OCI-LY3 (cell line): ENCODE measurements around the gene ATP4B.

Experiments
- EZH2phosphoT487 ChIP-seq: fragments of 200-600 bp; shearing (Covaris generic); IDR thresholded peaks from 2 replicates; pipeline ENCODE4 v1.6.1; 2018; ENCODE audit warnings: antibody characterized with exemption, mixed run types, low read depth
- TF ChIP-seq, protein P1 (sequence below): fragments of 200-600, 300-600 bp; sonication (generic); IDR thresholded peaks from 2 replicates; pipeline ENCODE4 v1.5.1; 2014; ENCODE audit warnings: antibody characterized with exemption, low read length, low read depth

DNA sequence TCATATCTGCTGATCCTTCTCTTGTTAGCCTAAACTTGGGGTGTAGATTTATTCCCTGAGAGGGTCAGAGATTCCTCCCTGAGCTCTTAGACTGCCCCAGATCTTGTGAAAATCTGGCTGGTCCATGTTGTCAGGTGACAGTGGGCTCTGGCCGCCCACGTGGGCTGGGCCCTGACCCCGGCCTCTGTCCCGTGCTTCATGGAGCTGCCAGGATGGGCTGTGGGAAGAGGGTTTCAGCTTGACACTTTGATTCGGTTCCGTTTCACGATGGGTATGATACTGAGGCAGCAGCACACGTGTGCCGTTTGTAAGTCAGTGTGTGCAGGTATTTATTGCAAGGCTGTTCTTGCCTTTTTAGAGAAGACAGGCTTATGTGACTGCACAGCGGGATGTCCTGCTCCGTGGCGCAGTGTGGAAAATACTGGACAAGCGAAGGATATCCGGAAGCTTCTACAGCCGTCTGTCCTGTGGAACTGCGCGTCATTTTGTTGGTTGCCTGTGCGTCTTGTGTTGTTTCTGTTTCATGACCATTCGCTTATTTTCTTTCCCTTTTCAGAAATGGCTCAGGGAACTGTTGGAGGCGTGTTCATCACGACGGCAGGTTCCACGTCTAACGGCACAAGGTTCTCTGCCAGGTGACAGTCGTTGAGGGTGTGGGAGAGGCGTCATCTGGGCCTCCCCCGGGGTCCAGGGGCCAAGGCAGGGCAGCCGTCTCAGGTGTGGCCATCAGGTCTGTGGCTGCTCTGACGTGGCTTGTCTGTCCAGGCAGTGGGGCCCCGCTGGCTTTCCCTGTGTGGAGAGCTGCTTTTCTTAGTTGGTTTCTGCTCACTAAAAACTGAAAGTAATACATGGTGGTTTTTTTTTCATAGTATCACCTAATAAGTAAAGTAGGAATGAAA is 20.5 kb downstream of the ATP4B start:
- no peak for TF ChIP-seq EZH2phosphoT487
- TF ChIP-seq, protein P1, sequence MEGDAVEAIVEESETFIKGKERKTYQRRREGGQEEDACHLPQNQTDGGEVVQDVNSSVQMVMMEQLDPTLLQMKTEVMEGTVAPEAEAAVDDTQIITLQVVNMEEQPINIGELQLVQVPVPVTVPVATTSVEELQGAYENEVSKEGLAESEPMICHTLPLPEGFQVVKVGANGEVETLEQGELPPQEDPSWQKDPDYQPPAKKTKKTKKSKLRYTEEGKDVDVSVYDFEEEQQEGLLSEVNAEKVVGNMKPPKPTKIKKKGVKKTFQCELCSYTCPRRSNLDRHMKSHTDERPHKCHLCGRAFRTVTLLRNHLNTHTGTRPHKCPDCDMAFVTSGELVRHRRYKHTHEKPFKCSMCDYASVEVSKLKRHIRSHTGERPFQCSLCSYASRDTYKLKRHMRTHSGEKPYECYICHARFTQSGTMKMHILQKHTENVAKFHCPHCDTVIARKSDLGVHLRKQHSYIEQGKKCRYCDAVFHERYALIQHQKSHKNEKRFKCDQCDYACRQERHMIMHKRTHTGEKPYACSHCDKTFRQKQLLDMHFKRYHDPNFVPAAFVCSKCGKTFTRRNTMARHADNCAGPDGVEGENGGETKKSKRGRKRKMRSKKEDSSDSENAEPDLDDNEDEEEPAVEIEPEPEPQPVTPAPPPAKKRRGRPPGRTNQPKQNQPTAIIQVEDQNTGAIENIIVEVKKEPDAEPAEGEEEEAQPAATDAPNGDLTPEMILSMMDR = no peak
